Natural killer cell (primary cell): ENCODE measurements around the gene ZNF576. TPM values are rescaled to one million over a fixed set of nuclear protein-coding genes. Genes with fewer than 3 reads are reported as not detected.

Experiments used
- ATAC-seq, 3 donors: fragments of 150-1000 bp in 2 of 3; fragments of 200-7000 bp in 1 of 3; cut with Tn5 transposase; 1 replicate in 1 of 3; 2 replicates in 2 of 3; pipeline ENCODE4 v1.10.0; 2021; ENCODE audit warnings: mild to moderate bottlenecking in 2 of 3, moderate library complexity in 2 of 3
- DNase-seq, 2 donors: peaks; one replicate each; pipeline versions ENCODE4 v3.0.0 to v3.0.0-alpha.2; 2013 to 2021; ENCODE audit warnings: mixed read lengths in 1 of 2
- H3K27ac ChIP-seq: one replicate; pipeline ENCODE4 v1.5.1; 2013; ENCODE audit warnings: mild to moderate bottlenecking, low read length
- H3K27me3 ChIP-seq: one replicate; pipeline ENCODE4 v1.6.1; 2013; ENCODE audit warnings: low read length; ENCODE audit not compliant: control insufficient read depth, insufficient read depth
- H3K36me3 ChIP-seq: one replicate; pipeline ENCODE4 v1.6.1; 2013; ENCODE audit warnings: low read length; ENCODE audit not compliant: control insufficient read depth, insufficient read depth
- H3K4me1 ChIP-seq: one replicate; pipeline ENCODE4 v1.6.1; 2013; ENCODE audit warnings: low read length; ENCODE audit not compliant: control insufficient read depth, insufficient read depth
- H3K4me3 ChIP-seq: one replicate; pipeline ENCODE4 v1.5.1; 2013; ENCODE audit warnings: low read length
- H3K9me3 ChIP-seq: one replicate; pipeline ENCODE4 v1.6.1; 2013; ENCODE audit warnings: low read length; ENCODE audit not compliant: control insufficient read depth, insufficient read depth
- H3K27ac Mint-ChIP-seq, 2 donors: one replicate each; pipeline ENCODE4 v1.8.0; 2022; ENCODE audit warnings: mild to moderate bottlenecking in 2 of 2, mixed read lengths in 2 of 2, moderate library complexity in 1 of 2
- H3K27me3 Mint-ChIP-seq, 2 donors: one replicate each; pipeline ENCODE4 v1.8.0; 2022; ENCODE audit warnings: low read depth in 2 of 2, mixed read lengths in 2 of 2
- H3K36me3 Mint-ChIP-seq: one replicate; pipeline ENCODE4 v1.8.0; 2022; ENCODE audit warnings: mixed read lengths
- H3K4me1 Mint-ChIP-seq, 2 donors: one replicate each; pipeline ENCODE4 v1.8.0; 2022; ENCODE audit warnings: mixed read lengths in 2 of 2
- H3K4me3 Mint-ChIP-seq: one replicate; pipeline ENCODE4 v1.8.0; 2022; ENCODE audit warnings: mild to moderate bottlenecking, moderate library complexity, mixed read lengths
- H3K9me3 Mint-ChIP-seq, 2 donors: one replicate each; pipeline ENCODE4 v1.8.0; 2022; ENCODE audit warnings: mixed read lengths in 2 of 2
- CTCF ChIP-seq: fragments of 200-600 bp; IDR thresholded peaks from one replicate; pipeline ENCODE4 v1.8.0; 2022; ENCODE audit warnings: antibody characterized with exemption
- WGBS: methylation state at CpG from one replicate; pipeline ENCODE4 v1.1.7; 2013; ENCODE audit warnings: missing lambda C conversion rate; ENCODE audit not compliant: insufficient coverage; 5-methylcytosine and 5-hydroxymethylcytosine counted together
- intact Hi-C: fragments of 100-400 bp; cut with micrococcal nuclease; formaldehyde crosslinking; loops from one replicate; pipeline ENCODE4 v1.14.2; 2022
- total RNA-seq, 4 donors: library from RNA; stranded (reverse); fragments of 120-200 nt in 1 of 4; gene quantifications; one replicate each; pipeline versions ENCODE4 v1.2.3 to v1.2.4, GENCODE V29; 2013 to 2022

Gene ZNF576
- total RNA-seq, 3 donors from 2014 or later (not counting 1 experiment from before 2014, with no cell fraction given) = 4.0 to 10.4 (median 5.8) TPM

- H3K4me1 Mint-ChIP-seq = peaks cover 25 to 61% of the 10 kb centered on the region in 2 donors
- intact Hi-C loops = no loop called here
- no peak for ATAC-seq
- no peaks in the 10 kb centered on the region for H3K4me1 ChIP-seq
- no peaks in the 10 kb centered on the region for H3K27me3 Mint-ChIP-seq
- WGBS = 89% methylated on average over 7 of the region's 7 CpGs
- H3K9me3 Mint-ChIP-seq = no peaks in the 10 kb centered on the region
- TF ChIP-seq CTCF = no peak
- H3K27ac ChIP-seq = no peak overlapping the region
- H3K36me3 ChIP-seq = peaks cover 20% of the 10 kb centered on the region
- no peak overlapping the region for H3K4me3 ChIP-seq
- no peak for DNase-seq
- no peaks in the 10 kb centered on the region for H3K9me3 ChIP-seq
- no peaks in the 10 kb centered on the region for H3K27me3 ChIP-seq
- no peaks in the 10 kb centered on the region for H3K36me3 Mint-ChIP-seq
- no peak overlapping the region for H3K27ac Mint-ChIP-seq
- no peak overlapping the region for H3K4me3 Mint-ChIP-seq
These were observed 13.5 kb downstream of the ZNF576 start for GRCh38 chr19:43609872-43610271.

- no peak overlapping the region for H3K4me3 Mint-ChIP-seq
- Histone ChIP-seq H3K27ac (no peak overlapping the region), H3K36me3 (peaks cover 20% of the 10 kb centered on the region), H3K27me3 (no peaks in the 10 kb centered on the region), H3K4me1 (no peaks in the 10 kb centered on the region), H3K4me3 (no peak overlapping the region), H3K9me3 (no peaks in the 10 kb centered on the region)
- intact Hi-C loops = no loop called here
- no peaks in the 10 kb centered on the region for H3K9me3 Mint-ChIP-seq
- no peak for DNase-seq
- H3K27ac Mint-ChIP-seq = peak overlapping the region in 1 of 2 donors; percentile 52
- no peak for TF ChIP-seq CTCF
- no peaks in the 10 kb centered on the region for H3K36me3 Mint-ChIP-seq
- no peak for ATAC-seq
- peaks cover 25 to 63% of the 10 kb centered on the region in 2 donors for H3K4me1 Mint-ChIP-seq
- WGBS = 88% methylated on average over 3 of the region's 3 CpGs
- no peaks in the 10 kb centered on the region for H3K27me3 Mint-ChIP-seq
These were observed 14.1 kb downstream of the ZNF576 start for GRCh38 chr19:43610493-43610892.

GRCh38 chr19:43611788-43612187, 15.4 kb downstream of the ZNF576 start, which contains the start of gene SRRM5:
Gene SRRM5, plus strand, starts transcription at chr19:43612088. Its CDS starts 34 bp downstream, at chr19:43612122.
- no peaks in the 10 kb centered on the region for H3K36me3 Mint-ChIP-seq
- Histone ChIP-seq H3K4me1 (no peaks in the 10 kb centered on the region), H3K36me3 (peaks cover 18% of the 10 kb centered on the region), H3K27ac (no peak within 1 kb of the TSS), H3K9me3 (no peaks in the 10 kb centered on the region), H3K27me3 (no peaks in the 10 kb centered on the region), H3K4me3 (no peak within 1 kb of the TSS)
- TF ChIP-seq CTCF = no peak
- no peaks in the 10 kb centered on the region for H3K9me3 Mint-ChIP-seq
- no peak for DNase-seq
- H3K27me3 Mint-ChIP-seq = no peaks in the 10 kb centered on the region
- H3K27ac Mint-ChIP-seq = peak within 1 kb of the TSS in 1 of 2 donors; percentile 52
- intact Hi-C loops = no loop called here
- 98% methylated on average over 3 of the region's 3 CpGs for WGBS
- peaks cover 24 to 73% of the 10 kb centered on the region in 2 donors for H3K4me1 Mint-ChIP-seq
- H3K4me3 Mint-ChIP-seq = no peak within 1 kb of the TSS
- no peak for ATAC-seq

GRCh38 chr19:43612374-43612773, 16.0 kb downstream of the ZNF576 start:
- Histone ChIP-seq H3K9me3 (no peaks in the 10 kb centered on the region), H3K4me3 (no peak overlapping the region), H3K4me1 (no peaks in the 10 kb centered on the region), H3K27ac (no peak overlapping the region), H3K36me3 (peaks cover 18% of the 10 kb centered on the region), H3K27me3 (no peaks in the 10 kb centered on the region)
- Mint-ChIP-seq H3K27me3 (no peaks in the 10 kb centered on the region), H3K9me3 (no peaks in the 10 kb centered on the region), H3K36me3 (no peaks in the 10 kb centered on the region), H3K27ac (peak overlapping the region in 1 of 2 donors; percentile 5), H3K4me1 (peaks cover 24 to 73% of the 10 kb centered on the region in 2 donors), H3K4me3 (no peak overlapping the region)
- no peak for TF ChIP-seq CTCF
- WGBS = 99% methylated on average over 12 of the region's 12 CpGs
- DNase-seq = no peak
- intact Hi-C loops = no loop called here
- ATAC-seq = no peak
